COLO668 (cell line): Measurements from ENCODE around the gene SRGAP3.

Source experiments
- DNase-seq: peaks from one replicate; lab custom pipeline; 2025; ENCODE audit not compliant: unreplicated experiment; lab: John Stamatoyannopoulos, UW

SRGAP3 gene

GRCh38 chr3:8942746-8943488 is 306.5 kb downstream of the SRGAP3 start:
- no peak for DNase-seq

GRCh38 chr3:8942115-8942514 is 307.3 kb downstream of the SRGAP3 start:
- no peak for DNase-seq

GRCh38 chr3:8938021-8938420 is 311.4 kb downstream of the SRGAP3 start:
- no peak for DNase-seq

- no peak for DNase-seq
These were observed 312.1 kb downstream of the SRGAP3 start for GRCh38 chr3:8937064-8938020.

GRCh38 chr3:8932507-8932906 is 316.9 kb downstream of the SRGAP3 start:
- no peak for DNase-seq

- DNase-seq = no peak
These were observed 318.1 kb downstream of the SRGAP3 start for GRCh38 chr3:8931342-8931741.
